Activated CD8-positive, alpha-beta memory T cell treated with anti-CD3 and anti-CD28 coated beads for 36 hours (primary cell): Measurements from ENCODE around the gene ZNF717. TPM values are rescaled to one million over a fixed set of nuclear protein-coding genes. Genes with fewer than 3 reads are reported as not detected.
"Not testable (repeated sequence)": the region's sequence is repeated elsewhere in the genome, so short reads cannot be mapped to it uniquely, and the experiment has no call there.

ENCODE experiments used
- CTCF ChIA-PET: fragments of 350-600 bp; sonication (Branson Sonifier 250); formaldehyde crosslinking; loops from one replicate; lab custom pipeline; 2021; ENCODE audit warnings: antibody characterized with exemption; lab: Charles Lee
- POLR2A ChIA-PET: fragments of 350-600 bp; sonication (Branson Sonifier 250); formaldehyde crosslinking; loops from one replicate; lab custom pipeline; 2021; ENCODE audit warnings: antibody characterized with exemption; lab: Charles Lee
- total RNA-seq, 2 experiments: library from RNA; stranded (reverse); gene quantifications; one replicate each; pipeline ENCODE4 v1.2.3, GENCODE V29; 2021

ZNF717 gene
- total RNA-seq, result 1 to 10 TPM; 7.6 to 9.1 TPM

DNA sequence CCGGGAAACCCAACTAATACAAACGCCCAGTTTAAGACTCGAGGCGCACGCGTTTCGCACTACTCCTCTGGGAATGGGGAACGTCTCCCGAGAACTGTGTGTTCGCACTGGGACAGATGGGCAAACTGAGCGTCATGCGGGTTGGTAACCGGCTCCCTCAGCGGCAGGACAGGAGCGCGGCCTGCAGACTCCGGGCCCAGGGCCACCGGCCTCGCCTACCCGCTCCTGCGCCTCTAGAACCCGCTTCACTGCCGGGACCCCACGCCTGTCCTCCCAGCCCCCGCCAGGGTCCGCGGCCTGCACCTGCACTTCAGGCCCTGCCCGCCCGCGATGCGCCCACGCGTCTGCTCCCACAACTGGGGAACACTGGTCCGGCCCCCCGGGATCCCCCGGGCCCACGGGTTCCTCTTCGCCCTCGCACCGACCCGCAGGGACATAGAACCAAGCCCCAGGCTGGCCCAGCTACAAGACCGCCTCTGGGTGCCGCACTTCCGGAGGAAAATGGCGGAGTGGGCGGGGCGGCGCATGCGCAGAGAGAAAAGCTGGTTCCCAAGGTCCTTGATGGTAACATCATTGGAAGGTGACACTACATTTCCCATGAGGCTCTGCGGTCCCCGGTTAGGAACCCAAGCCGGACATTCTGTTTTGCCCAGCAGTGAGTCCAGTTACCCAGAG, at the start of gene ZNF717:
Gene ZNF717 (minus strand): TSS at position 469 of the 675 bp plus-strand sequence. CDS start 2,187 bp downstream, outside the sequence.
- CTCF ChIA-PET, POLR2A ChIA-PET: not testable (repeated sequence)

DNA sequence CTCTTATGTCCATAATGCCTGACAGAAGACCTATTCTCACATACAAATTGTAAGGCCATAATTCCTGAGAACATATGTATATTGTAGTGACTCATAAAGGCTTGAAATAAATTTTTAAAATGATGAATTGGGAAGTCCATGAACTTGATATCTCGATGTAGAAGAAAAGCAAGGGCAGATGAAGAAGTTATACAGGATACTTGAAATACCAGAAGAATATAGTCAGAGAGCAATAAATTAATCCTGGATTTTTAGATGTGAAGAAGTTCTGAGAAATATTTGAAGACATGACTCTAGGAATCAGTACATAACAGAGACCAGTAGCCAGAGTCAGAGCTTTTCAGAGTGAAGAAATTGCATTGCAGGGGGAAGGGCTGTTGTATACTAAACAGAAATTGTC, 45.7 kb upstream of the ZNF717 start:
- POLR2A ChIA-PET, CTCF ChIA-PET: not testable (repeated sequence)

DNA sequence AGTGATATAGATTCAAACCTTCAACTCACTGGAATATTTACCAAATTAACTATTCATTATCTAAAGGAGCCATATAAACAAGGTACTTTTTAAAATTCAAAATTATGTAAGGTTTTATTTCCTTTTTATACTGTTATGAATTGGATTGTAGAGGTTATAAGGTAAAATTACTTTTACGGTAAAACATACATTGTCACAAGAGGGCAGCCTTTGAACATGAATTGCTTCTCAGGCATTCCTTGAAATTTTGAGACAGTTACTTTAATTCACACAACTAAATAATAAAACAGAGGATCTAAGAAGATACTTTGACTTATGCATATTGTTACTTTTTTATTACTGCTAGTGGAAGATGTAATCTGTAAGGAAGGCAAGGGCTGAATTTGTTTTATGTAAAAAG, 32.7 kb upstream of the ZNF717 start:
- POLR2A ChIA-PET, CTCF ChIA-PET: not testable (repeated sequence)

DNA sequence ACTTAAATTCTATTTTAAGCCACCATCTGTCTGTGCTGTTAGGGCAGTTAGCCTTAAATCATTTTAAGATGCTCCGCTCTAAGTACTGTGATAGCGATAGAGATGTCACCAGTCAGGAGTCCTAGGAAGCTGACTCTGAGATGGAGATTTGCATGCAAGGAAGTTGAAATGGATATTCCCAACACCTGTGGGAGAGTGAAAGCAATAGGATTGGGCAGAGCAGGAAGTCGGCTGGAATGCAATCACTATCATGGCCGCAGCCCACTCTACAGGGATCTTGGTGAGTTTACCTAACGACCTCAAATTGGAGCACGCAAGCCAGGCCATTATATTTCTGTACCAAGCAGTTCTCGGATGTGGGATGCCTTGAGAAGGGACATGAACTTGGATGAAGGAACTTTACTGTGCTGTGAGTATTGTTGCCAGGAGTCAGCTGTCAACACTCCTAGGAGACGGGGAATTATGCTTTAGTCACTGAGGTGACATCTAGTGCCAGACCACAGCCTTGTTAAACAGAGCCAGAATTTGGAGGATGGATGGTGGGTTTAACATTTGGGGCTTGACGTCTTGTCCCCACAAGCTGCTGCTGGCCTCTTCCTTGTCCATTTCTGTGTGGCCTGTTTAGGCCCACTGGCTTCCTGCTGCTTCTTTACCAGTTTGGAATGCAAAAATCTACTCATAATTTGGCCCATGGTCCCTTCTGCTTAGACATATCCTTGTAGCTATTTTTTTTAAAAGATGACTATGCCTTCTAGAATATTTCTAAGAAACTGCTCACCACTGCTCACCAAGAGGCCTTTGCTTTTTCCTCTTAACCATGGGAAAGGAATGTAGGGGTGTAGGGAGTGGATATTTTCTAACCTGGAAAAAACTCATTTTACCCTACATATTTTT, 31.2 kb upstream of the ZNF717 start:
- POLR2A ChIA-PET, CTCF ChIA-PET: not testable (repeated sequence)

DNA sequence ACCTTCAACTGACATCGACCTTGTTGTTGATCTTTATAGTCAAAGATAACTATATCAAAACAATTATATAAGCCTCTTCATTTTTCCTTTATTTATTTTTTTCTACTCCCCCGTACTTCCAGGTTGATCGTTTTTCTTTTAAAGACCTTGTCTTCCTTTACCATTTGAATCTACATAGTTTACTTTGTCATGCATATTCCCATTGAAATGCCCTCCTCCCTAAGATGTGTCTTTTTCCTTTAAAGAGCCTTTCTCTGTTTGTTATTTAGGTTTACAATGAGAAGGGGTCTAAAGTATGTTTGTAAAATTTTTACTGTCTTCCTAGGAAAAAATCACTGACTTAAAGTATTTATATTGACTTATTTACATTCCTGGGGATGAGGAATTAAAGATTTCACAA, 29.4 kb upstream of the ZNF717 start:
- ChIA-PET POLR2A (no interaction called here), CTCF (no interaction called here)

DNA sequence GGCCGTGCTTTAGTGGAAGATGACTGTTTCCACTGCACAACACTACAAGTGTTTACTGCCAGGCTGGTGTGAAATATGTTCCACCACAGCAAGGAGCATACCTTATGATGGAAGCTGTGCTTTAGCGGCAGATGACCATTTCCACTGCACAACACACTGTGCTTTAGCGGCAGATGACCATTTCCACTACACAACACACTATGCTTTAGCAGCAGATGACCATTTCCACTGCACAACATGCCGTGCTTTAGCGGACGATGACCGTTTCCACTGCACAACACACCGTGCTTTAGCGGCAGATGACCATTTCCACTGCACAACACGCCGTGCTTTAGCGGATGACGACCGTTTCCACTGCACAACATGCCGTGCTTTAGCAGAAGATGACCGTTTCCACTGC, 2.8 kb downstream of the ZNF717 start:
- ChIA-PET POLR2A (no interaction called here), CTCF (no interaction called here)

DNA sequence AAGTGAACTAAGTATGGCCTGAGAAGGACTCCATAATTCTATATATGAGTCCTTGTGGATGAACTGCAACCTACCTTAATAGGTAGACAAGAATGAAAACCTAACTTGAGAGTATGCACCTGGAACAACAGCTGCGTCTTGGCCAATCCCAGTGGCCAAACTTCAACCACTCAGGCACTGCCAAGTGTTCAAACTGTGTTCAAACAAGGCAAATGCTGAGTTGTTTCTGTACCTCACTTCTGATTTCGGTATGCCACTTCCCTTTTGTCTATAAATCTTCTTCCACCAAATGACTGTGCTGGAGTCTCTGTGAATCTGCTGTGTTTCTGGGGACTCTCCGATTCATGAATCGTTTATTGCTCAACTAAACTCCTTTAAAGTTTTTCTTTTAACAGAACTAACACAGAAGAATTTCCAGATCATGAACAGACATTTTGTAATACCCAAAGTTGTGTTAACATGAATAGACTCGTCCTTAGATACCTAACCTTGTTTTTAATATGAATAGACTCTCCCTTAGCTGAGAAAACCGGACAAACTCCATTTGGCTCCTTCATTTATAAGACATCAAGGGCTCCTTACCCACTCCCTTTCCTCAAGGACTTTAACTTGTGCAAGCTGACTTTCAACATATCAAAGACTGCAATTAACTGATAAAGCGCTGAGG, 4.1 kb downstream of the ZNF717 start:
- ChIA-PET CTCF (no interaction called here), POLR2A (no interaction called here)

DNA sequence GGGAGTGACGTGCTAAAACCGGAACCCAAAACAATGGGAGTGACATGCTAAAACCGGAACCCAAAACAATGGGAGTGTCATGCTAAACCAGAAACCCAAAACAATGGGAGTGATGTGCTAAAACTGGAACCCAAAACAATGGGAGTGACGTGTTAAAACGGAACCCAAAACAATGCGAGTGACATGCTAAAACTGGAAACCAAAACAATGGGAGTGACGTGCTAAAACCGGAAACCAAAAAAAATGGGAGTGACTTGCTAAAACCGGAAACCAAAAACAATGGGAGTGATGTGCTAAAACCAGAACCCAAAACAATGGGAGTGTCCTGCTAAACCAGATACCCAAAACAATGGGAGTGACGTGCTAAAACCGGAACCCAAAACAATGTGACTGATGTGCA, 7.6 kb downstream of the ZNF717 start:
- POLR2A ChIA-PET, CTCF ChIA-PET: not testable (repeated sequence)

DNA sequence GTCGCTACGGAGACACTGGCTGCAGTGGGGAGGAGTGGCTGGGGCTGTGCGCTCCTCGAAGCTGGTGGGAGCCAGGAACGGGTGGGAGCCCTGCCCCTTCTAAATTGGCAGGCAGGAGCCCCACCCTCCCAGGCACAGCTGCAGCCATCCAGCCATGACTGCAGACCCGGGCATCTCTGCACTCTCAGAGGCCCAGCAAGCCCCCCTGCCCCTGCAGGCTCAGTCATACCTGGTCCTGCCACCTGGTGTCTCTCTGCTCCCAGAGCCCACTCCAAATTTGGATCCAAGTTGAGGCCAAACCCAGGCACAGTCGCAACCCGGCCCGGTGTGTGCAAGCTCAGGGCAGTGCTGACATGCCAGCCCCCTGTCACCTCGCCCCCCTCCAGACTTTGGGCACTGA, 13.7 kb downstream of the ZNF717 start:
- CTCF ChIA-PET, POLR2A ChIA-PET: not testable (repeated sequence)

DNA sequence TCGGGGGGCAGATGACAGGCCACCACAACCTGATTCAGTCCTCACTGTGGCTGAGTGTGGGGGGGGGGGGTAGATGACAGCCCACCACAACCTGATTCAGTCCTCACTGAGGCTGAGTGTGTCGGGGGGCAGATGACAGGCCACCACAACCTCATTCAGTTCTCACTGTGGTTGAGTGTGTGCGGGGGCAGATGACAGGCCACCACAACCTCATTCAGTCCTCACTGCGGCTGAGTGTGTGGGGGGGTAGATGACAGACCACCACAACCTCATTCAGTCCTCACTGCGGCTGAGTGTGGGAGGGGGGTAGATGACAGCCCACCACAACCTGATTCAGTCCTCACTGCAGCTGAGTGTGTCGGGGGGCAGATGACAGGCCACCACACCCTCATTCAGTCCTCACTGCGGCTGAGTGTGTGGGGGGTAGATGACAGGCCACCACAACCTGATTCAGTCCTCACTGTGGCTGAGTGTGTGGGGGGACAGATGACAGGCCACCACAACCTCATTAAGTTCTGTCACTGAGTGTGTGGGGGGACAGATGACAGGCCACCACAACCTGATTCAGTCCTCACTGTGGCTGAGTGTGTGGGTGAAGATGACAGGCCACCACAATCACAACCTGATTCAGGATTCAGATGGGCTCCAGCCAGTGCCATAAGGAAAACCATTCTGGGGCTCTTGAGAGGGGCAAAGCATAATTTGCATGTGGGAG, 16.9 kb downstream of the ZNF717 start:
- POLR2A ChIA-PET, result no interaction called here
- CTCF ChIA-PET, result no interaction called here

DNA sequence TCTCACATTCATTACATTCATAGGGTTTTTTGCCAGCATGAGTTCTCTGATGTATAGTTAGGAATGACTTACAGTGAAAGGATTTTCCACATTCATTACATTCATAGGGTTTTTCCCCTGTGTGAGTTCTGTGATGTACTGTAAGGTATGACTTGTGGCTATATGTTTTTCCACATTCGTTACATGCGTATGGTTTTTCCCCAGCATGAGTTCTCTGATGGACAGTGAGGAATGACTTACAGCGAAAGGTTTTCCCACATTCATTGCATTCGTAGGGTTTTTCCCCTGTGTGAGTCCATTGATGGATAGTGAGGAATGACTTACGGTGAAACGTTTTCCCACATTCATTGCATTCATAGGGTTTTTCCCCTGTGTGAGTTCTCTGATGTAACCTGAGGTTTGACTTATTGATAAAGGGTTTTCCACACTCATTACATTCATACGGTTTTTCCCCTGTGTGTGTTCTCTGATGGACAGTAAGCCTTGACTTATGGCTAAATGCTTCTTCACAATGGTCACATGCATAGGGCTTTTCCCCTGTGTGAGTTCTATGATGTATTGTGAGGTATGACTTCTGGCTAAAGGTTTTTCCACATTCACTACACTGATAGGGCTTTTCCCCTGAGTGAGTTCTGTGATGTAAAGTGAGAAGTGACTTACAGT, 47.4 kb downstream of the ZNF717 start:
- CTCF ChIA-PET, result no interaction called here
- POLR2A ChIA-PET, result no interaction called here

DNA sequence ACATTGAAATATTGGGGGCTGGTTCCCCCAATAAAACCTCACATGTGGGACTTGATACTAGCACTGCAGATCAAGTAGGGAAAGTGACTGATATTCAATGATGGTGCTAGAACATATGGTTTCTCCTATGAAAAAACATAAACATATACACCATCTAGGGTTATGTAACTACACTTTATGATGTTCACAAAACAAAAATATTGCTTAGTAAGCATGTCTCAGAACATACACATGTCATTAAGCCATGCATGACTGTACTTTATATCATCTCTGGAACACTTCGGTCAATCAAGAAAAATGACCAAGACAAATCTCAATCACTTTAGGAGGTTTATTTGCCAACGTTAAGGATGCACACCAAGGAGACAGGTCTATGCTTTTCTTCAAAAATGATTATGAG, 57.4 kb downstream of the ZNF717 start:
- CTCF ChIA-PET, result no interaction called here

DNA sequence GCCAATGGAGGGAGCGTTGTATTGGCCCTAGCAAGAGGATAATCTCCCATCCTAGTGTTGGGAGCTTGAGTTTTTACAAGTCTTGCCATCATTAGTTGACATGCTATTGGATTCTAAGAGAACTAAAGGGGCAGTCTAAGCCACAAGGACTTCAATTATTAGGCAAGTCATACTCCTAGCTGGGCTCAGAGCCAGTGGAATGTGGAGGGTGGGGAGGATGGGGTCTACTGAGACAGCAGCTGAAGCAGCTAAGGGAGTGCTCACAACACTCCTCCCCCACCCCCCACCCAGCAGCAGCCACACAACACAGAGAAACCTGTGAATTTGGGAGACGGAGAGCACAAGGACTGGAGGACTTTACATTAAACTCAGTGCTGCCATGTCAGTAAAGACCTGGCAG, 93.3 kb downstream of the ZNF717 start:
- POLR2A ChIA-PET, result no interaction called here
- CTCF ChIA-PET, result no interaction called here

More for the DNA sequence above, 57.4 kb downstream of the ZNF717 start:
- POLR2A ChIA-PET, result no interaction called here

DNA sequence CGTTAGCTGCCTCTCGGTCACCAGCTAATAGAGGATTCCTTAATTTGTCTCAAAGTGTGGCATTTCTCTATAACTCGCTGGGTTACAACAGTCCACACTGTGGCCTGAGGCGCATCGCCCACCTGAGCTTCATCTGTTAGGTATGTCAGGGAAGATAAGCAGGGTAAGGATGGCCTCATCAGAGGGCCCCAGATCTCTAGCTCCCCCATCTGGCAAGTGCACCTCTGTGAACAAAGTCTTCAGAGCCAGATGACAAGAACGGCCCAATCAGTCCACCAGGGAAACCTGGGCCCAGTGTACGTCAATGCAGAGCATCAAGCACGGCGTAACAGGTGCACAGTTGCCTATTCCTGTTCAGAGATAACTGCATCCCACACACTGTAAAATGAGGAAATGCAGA, 98.0 kb downstream of the ZNF717 start:
- ChIA-PET CTCF (no interaction called here), POLR2A (no interaction called here)

Other genes starting within 250 kb of the ZNF717 start
- gene FRG2C, start 121.2 kb downstream of the ZNF717 start, total RNA-seq, result not detected